NCI-H187 (cell line): ENCODE measurements around the gene VAT1L.

ENCODE experiments used
- DNase-seq, 2 experiments: peaks; one replicate each; lab custom pipeline; 2025; lab: John Stamatoyannopoulos, UW

VAT1L gene

GRCh38 chr16:77869997-77870813, 81.8 kb downstream of the VAT1L start:
- DNase-seq: no peak

GRCh38 chr16:77871932-77872331, 83.6 kb downstream of the VAT1L start:
- no peak for DNase-seq

- DNase-seq: no peak
Measured at GRCh38 chr16:77873066-77873465, 84.7 kb downstream of the VAT1L start.

GRCh38 chr16:77874347-77874746, 86.0 kb downstream of the VAT1L start:
- no peak for DNase-seq

GRCh38 chr16:77876776-77877175, 88.4 kb downstream of the VAT1L start:
- DNase-seq: no peak

- DNase-seq: no peak
Measured at GRCh38 chr16:77877712-77878347, 89.5 kb downstream of the VAT1L start.

- DNase-seq: no peak
Measured at GRCh38 chr16:77881355-77882030, 93.1 kb downstream of the VAT1L start.

DNA sequence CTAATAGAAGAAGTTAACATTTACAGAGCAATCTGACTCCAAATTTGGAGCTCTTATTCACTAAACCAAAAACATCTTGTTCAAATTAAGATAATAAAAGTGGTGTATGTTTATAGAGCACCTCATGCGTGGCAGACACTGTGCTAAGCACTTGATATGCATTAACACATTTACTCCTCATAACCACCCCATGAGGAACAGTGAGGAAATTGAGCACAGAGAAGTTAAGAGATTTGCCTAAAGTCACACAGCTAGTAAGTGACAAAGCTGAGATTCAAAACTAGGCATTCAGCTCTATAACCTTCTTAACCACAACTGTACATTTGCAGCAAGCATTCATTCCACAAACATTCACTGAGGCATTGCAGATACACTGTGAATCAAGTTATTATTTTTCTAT, 94.0 kb downstream of the VAT1L start:
- DNase-seq: no peak

DNA sequence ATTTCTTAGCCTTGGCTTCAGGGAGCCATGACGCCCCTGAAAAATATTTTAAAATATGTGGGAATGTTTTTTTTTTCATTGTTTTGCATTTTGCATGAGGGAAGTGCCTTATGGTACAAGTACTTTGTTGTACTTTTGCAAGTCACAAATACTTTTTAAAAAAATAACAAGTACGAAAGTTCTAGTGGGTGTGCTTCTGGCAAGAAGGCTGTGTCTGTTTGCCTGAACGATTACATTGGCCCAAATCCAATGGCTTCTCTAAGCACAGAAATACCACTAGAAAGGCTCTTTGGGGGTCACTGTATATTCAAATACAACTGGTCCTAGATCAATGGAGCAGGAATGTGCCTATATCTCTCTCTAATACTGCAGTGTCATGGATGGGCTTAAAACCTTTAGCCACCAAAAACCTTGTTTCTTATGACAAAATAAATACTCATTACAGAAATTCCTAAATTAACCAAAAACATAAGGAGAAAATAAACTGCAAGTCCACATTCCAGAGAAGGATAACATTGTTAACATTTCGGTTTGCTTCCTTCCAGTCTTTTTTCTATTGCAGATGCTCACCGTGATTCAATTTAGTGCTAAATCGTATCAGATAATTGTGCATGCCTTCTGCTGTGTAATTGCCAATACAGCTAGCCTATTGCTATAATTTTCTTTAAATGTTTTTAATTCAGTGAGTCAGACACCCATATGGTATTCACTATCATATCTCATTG, 97.4 kb downstream of the VAT1L start:
- no peak for DNase-seq

- DNase-seq: no peak
Measured at GRCh38 chr16:77888871-77889270, 100.5 kb downstream of the VAT1L start.

DNA sequence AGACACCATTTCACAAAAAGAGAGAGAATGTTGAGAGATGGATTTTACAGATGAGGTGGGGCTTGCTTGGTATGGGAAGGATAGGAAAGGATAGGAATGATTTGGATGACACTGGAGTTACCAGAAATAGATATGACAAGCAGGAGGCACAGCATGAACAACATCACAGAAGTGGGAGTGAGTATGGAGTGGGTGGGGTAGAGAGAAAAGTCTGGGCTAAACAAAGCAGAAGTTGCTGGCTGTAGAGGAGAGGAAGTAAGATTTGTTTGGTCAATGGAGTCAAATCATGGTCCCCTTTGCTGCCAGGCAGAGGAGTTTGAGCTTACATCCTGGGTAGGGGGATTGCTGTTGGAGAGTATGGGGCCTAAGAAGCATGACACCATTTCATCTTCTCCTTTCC, 101.7 kb downstream of the VAT1L start:
- DNase-seq: no peak

- DNase-seq: no peak
Measured at GRCh38 chr16:77894162-77894561, 105.8 kb downstream of the VAT1L start.

GRCh38 chr16:77895962-77896361, 107.6 kb downstream of the VAT1L start:
- no peak for DNase-seq

DNA sequence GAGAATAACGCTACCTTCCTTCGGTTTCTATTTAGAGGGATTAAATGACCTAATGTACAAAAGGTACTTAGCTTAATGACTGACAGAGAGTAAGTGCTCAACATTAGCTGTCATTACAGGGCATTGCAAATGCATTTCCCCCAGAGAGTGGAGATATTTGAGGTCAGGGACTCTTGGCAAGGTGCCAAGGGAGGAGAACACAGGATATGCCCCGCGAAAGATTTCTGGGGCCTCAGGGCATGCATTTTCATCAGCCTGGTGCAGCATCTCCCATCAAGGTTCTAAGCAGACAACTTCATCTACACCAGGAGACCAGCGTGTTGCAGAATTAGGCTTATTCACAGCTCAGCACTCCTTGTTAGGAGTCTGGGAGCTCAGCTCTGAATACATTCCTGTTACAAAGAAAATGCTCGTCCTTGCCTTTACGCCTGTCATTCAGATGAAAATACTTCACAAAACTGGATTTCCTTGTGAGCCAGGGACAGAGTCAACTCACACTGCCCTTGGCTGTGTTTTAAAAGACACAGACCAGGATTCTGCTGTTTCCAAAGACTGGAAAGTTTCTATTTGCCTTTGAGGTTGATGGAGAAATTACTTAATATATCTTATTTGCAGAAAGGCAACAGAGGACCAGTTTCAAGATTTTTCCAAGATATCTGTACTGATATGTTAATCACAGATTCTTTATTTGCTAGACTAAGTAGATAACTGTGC, 108.2 kb downstream of the VAT1L start:
- peak in 1 of 2 experiments; percentile 56 for DNase-seq

GRCh38 chr16:77897129-77897437, 108.7 kb downstream of the VAT1L start:
- no peak for DNase-seq

DNA sequence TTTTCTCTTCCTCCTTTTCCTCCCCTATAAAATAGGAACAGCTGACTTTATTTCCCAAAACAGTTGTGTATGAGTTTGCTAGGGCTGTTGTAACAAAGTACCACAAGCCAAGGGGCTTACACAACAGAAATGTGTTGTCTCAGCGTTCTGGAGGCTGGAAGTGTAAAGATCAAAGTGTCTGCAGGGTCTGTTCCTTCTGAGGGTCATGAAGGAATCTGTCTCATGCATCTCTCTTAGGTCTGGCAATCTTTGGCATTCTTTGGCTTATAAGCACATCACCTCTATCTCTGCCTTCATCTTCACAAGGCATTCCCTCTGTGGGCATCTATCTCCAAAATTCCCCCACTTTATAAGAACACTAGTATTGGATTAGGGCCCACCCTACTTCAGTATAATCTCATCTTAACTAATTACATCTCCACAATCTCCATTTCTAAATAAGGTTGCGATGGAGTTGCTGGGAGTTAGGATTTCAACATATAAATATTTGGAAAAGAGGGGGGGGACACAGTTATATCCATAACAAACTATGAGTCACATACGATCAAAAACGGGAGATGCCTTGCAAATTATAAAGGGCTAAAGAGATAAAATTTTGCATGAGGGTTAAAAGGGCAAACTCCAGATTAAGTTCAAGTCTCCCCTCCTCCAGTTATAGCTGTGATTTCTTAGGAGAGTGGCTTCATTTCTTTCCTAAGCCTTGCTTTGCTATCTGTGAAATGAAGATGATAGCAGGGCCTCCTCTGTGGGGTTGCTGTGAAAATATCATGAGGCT, 109.7 kb downstream of the VAT1L start:
- no peak for DNase-seq

DNA sequence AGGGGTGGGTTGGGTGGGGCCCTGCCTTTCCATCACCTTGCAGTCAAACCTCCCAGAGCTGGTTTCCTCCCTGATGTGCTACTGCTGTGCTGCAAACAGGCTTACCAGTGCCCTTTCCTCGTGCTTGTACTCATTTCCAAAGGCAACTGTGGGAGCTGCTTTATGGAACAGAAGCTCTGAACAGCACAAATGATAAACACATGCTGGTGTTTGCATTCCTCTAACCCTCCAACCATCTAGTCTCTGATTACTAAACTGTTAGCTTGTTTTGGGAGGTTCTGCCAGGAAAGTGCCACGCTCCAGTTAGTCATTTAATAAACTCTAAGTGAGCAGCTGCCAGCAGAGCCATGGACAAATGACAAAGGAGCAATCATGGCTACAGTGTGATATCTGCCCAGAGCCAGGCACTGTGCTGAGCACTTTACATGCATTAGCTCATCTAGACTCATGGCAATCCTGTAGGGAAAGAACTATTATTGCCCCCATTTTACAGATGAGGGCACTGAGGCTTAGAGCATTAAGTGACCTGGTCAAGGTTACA, 110.4 kb downstream of the VAT1L start:
- DNase-seq: no peak

GRCh38 chr16:77899416-77899815, 111.1 kb downstream of the VAT1L start:
- DNase-seq: no peak

- no peak for DNase-seq
Measured at GRCh38 chr16:77905374-77905920, 117.1 kb downstream of the VAT1L start.

- DNase-seq: no peak
Measured at GRCh38 chr16:77910021-77910420, 121.7 kb downstream of the VAT1L start.

DNA sequence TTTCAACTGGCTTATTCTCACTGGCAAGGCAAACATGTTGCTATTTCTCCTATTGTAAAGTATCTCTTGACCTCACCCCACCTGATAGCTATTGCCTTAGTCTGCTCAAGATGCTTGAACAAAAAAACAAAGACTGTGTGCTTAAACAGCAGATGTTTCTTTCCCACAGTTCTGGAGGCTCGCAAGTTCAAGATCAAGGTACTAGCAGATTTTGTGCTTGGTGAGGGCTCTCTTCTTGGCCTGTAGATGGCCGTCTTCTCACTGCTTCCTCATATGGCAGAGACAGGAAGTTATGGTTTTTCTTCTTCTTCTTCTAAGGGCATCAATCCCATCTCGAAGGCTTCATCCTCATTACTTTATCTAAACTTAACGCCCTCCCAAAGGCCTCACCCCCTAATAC, 124.3 kb downstream of the VAT1L start:
- no peak for DNase-seq
